Smooth muscle cell of the brain vasculature (primary cell): ENCODE results near the gene PPP2R1A.
"Not testable (repeated sequence)": the region's sequence is repeated elsewhere in the genome, so short reads cannot be mapped to it uniquely, and the experiment has no call there.

Source experiments
- DNase-seq: peaks from one replicate; pipeline ENCODE4 v3.0.0-alpha.2; 2012; ENCODE audit warnings: low read depth, low spot score

The PPP2R1A gene

GRCh38 chr19:52244021-52244420, 54.2 kb downstream of the PPP2R1A start:
- no peak for DNase-seq

GRCh38 chr19:52248241-52248640, 58.4 kb downstream of the PPP2R1A start:
- no peak for DNase-seq

- no peak for DNase-seq
Observed at GRCh38 chr19:52258426-52258825, 68.6 kb downstream of the PPP2R1A start.

- not testable (repeated sequence) for DNase-seq
Observed at GRCh38 chr19:52265556-52265955, 75.7 kb downstream of the PPP2R1A start.

- DNase-seq, result peak; percentile 79
Observed at GRCh38 chr19:52269338-52270261, 79.7 kb downstream of the PPP2R1A start, which contains the start of gene ZNF766. ZNF766 (plus strand) TSS chr19:52269587; CDS start chr19:52269614, 27 bp downstream.

GRCh38 chr19:52270266-52270885, 80.5 kb downstream of the PPP2R1A start:
- DNase-seq, result no peak

GRCh38 chr19:52273301-52273700, 83.4 kb downstream of the PPP2R1A start:
- no peak for DNase-seq

GRCh38 chr19:52274191-52274590, 84.3 kb downstream of the PPP2R1A start:
- DNase-seq, result no peak

- DNase-seq, result no peak
Observed at GRCh38 chr19:52275988-52276387, 86.1 kb downstream of the PPP2R1A start.

- DNase-seq, result no peak
Observed at GRCh38 chr19:52277471-52277870, 87.6 kb downstream of the PPP2R1A start.
